K562 (cell line): Measurements from ENCODE around the gene PATJ. TPM values are rescaled to one million over a fixed set of nuclear protein-coding genes. Genes with fewer than 3 reads are reported as not detected.

ENCODE experiments used
- ATAC-seq: fragments of 200-7000 bp; cut with Tn5 transposase; 3 replicates; pipeline ENCODE4 v1.9.1; 2020; ENCODE audit warnings: moderate library complexity
- BruUV-seq: library from RNA; stranded (reverse); fragments of 400-500 nt; replicated peaks from 2 replicates; lab custom pipeline; 2021; lab: Mats Ljungman, UMichigan
- CTCF ChIA-PET: fragments of 300-600 bp; formaldehyde crosslinking; extraction: SDS; loops from one replicate; lab custom pipeline; 2021; ENCODE audit warnings: low intra/inter-chr PET ratio; lab: Yijun Ruan, JAX
- POLR2A ChIA-PET: fragments of 300-600, 350-650 bp; sonication (Branson Sonifier 250); formaldehyde crosslinking; extraction: SDS; loops from one replicate; lab custom pipeline; 2021; ENCODE audit warnings: antibody characterized with exemption, inconsistent platforms; lab: Yijun Ruan, JAX
- DNase-seq, 4 experiments: peaks; one replicate each; pipeline versions ENCODE4 v3.0.0 to v3.0.0-alpha.2; 2011 to 2018; ENCODE audit warnings: low spot score in 3 of 4, mixed read lengths in 3 of 4; ENCODE audit errors: extremely low read depth in 1 of 4
- FAIRE-seq: peaks from 2 replicates; lab custom pipeline; 2011; peaks lifted over from hg19 to GRCh38; lab: Jason Lieb, UNC
- H2AFZ ChIP-seq: 2 replicates; pipeline ENCODE4 v1.6.0; 2011; ENCODE audit warnings: low read depth, low read length, control low read depth, inconsistent platforms
- H3K27ac ChIP-seq: fragments of 200-600 bp; 3 replicates; pipeline ENCODE4 v1.8.0; 2011; ENCODE audit warnings: low read depth, mild to moderate bottlenecking, control low read depth, inconsistent platforms, low read length, moderate library complexity, mixed read lengths; ENCODE audit errors: extremely low read depth
- H3K27me3 ChIP-seq, 2 experiments: fragments of 300-600 bp in 1 of 2; 2 replicates in 1 of 2; 3 replicates in 1 of 2; pipeline versions ENCODE4 v1.6.0 to v1.8.0; 2011; ENCODE audit warnings: inconsistent platforms in 2 of 2, low read length in 2 of 2, mild to moderate bottlenecking in 1 of 2, mixed read lengths in 1 of 2, moderate library complexity in 1 of 2; ENCODE audit not compliant: control insufficient read depth in 2 of 2, insufficient read depth in 2 of 2
- H3K36me3 ChIP-seq: fragments of 300-600 bp; 3 replicates; pipeline ENCODE4 v1.8.0; 2011; ENCODE audit warnings: mild to moderate bottlenecking, low read length, inconsistent platforms; ENCODE audit not compliant: control insufficient read depth, insufficient read depth
- H3K4me1 ChIP-seq, 2 experiments: fragments of 200-600 bp in 1 of 2; replicated peaks in 1 of 2; 2 replicates in 1 of 2; 3 replicates in 1 of 2; pipeline versions ENCODE4 v1.5.1 to v1.8.0; 2011; ENCODE audit warnings: inconsistent platforms in 2 of 2, low read length in 2 of 2, mild to moderate bottlenecking in 1 of 2, mixed read lengths in 1 of 2, moderate library complexity in 1 of 2; ENCODE audit not compliant: control insufficient read depth in 2 of 2, insufficient read depth in 2 of 2
- H3K4me2 ChIP-seq: 2 replicates; pipeline ENCODE4 v1.6.1; 2011; ENCODE audit warnings: low read length, control low read depth, inconsistent platforms, mixed read lengths; ENCODE audit not compliant: insufficient read depth
- H3K4me3 ChIP-seq: fragments of 200-600 bp; sonication (generic), shearing (Covaris generic); 2 replicates; pipeline ENCODE4 v1.5.1; 2016; ENCODE audit warnings: control low read depth, inconsistent platforms
- H3K79me2 ChIP-seq: fragments of 200-600 bp; 3 replicates; pipeline ENCODE4 v1.8.0; 2011; ENCODE audit warnings: low read length, inconsistent platforms; ENCODE audit not compliant: control insufficient read depth, insufficient read depth
- H3K9ac ChIP-seq, 2 experiments: 2 replicates each; pipeline versions ENCODE4 v1.6.0 to v1.6.1; 2011; ENCODE audit warnings: low read depth in 2 of 2, low read length in 2 of 2, control low read depth in 1 of 2, inconsistent platforms in 1 of 2, mild to moderate bottlenecking in 1 of 2, mixed read lengths in 1 of 2; ENCODE audit not compliant: insufficient read depth in 1 of 2
- H3K9me1 ChIP-seq: one replicate; pipeline ENCODE4 v1.6.0; 2011; ENCODE audit warnings: inconsistent platforms, mild to moderate bottlenecking, low read length, moderate library complexity; ENCODE audit not compliant: control insufficient read depth, insufficient read depth
- H3K9me3 ChIP-seq: replicated peaks from 2 replicates; pipeline ENCODE4 v1.5.1; 2011; ENCODE audit warnings: low read depth, low read length, inconsistent platforms; ENCODE audit not compliant: control insufficient read depth, insufficient read depth
- H4K20me1 ChIP-seq: replicated peaks from 2 replicates; pipeline ENCODE4 v1.6.1; 2011; ENCODE audit warnings: low read length, inconsistent platforms, mixed read lengths; ENCODE audit not compliant: control insufficient read depth, insufficient read depth
- ATF1 ChIP-seq, 2 experiments: fragments of 450-650 bp in 1 of 2; IDR thresholded peaks; 2 replicates each; pipeline ENCODE4 v1.6.1; 2016; ENCODE audit warnings: missing compliant biosample characterization in 1 of 2, missing genetic modification characterization in 1 of 2
- CBFA2T3 ChIP-seq: fragments of 450-650 bp; IDR thresholded peaks from 2 replicates; pipeline ENCODE4 v1.6.1; 2017
- MGA ChIP-seq: fragments of 450-650 bp; IDR thresholded peaks from 2 replicates; pipeline ENCODE4 v1.6.1; 2016; ENCODE audit warnings: mild to moderate bottlenecking, moderate library complexity
- MLX ChIP-seq, 2 experiments: fragments of 450-650 bp in 1 of 2; sonication (generic) in 1 of 2; formaldehyde crosslinking; conservative IDR thresholded peaks; 2 replicates each; pipeline versions ENCODE4 v1.4.0 to v1.8.1; 2020 to 2022; ENCODE audit warnings: mild to moderate bottlenecking in 1 of 2, missing genetic modification reagents in 1 of 2
- RBM15 ChIP-seq: fragments of 200-400 bp; formaldehyde crosslinking; IDR thresholded peaks from 2 replicates; pipeline ENCODE4 v1.6.1; 2018; ENCODE audit warnings: mild to moderate bottlenecking, low read length, moderate library complexity; ENCODE audit not compliant: insufficient read depth
- RBM25 ChIP-seq: fragments of 200-400 bp; formaldehyde crosslinking; IDR thresholded peaks from 2 replicates; pipeline ENCODE4 v1.6.1; 2018; ENCODE audit warnings: low read length, low read depth, moderate library complexity; ENCODE audit not compliant: severe bottlenecking
- SIRT6 ChIP-seq: IDR thresholded peaks from one replicate; pipeline ENCODE4 v1.6.1; 2012; ENCODE audit warnings: low read depth, mild to moderate bottlenecking, control low read depth, inconsistent platforms, low read length, moderate library complexity
- TRIM24 ChIP-seq, 2 experiments: fragments of 450-650 bp; IDR thresholded peaks; 2 replicates each; pipeline ENCODE4 v1.6.1; 2016
- ZNF197 ChIP-seq: fragments of 200-800 bp; sonication (Bioruptor generic); IDR thresholded peaks from 2 replicates; pipeline ENCODE4 v1.6.1; 2016; ENCODE audit warnings: low read depth, missing genetic modification characterization, missing compliant biosample characterization
- WGBS: fragments of 100-300 bp; shearing (Covaris generic); methylation state at CpG from one replicate; pipeline ENCODE4 v1.1.6; 2016; ENCODE audit warnings: low coverage, mixed read lengths; ENCODE audit not compliant: insufficient coverage; ENCODE audit errors: missing lambda C conversion rate; 5-methylcytosine and 5-hydroxymethylcytosine counted together
- in situ Hi-C: fragments of 300-500 bp; cut with MboI; formaldehyde crosslinking; loops from 4 replicates; pipeline ENCODE4 v1.15.0; 2018; ENCODE audit warnings: inconsistent platforms, mixed read lengths
- intact Hi-C: fragments of 100-400 bp; cut with micrococcal nuclease; formaldehyde crosslinking; loops from 2 replicates; pipeline ENCODE4 v1.14.2; 2022
- polyA plus RNA-seq, 8 experiments: library from polyadenylated mRNA; depleted of rRNA in 4 of 8; stranded (reverse) in 5 of 8; unstranded in 3 of 8; fragments of >200 nt; fragmentation: Nextera tagmentation in 2 of 8; fragmentation: Illumina TruSeq in 1 of 8; extraction: Ambion mirVana in 2 of 8; extraction: Trizol in 1 of 8; gene quantifications; 2 replicates each; pipeline versions ENCODE4 v1.2.1 to v1.2.3, GENCODE V29; 2011 to 2014; ENCODE audit warnings: inconsistent platforms in 1 of 8, missing spikeins in 1 of 8
- total RNA-seq, 7 experiments: library from RNA; depleted of rRNA in 6 of 7; stranded (reverse); fragments of >200 nt in 6 of 7; fragmentation: Illumina TruSeq in 2 of 7; extraction: Trizol in 2 of 7; gene quantifications; 2 replicates each; pipeline versions ENCODE4 v1.2.1 to v1.2.3, GENCODE V29; 2011 to 2021; ENCODE audit warnings: low replicate concordance in 1 of 7

PATJ gene
- total and polyA plus RNA-seq, 9 of the 15 experiments (the other 6 are each of a cell fraction or from before 2014, with no cell fraction given): 0.22 TPM; not detected in 8

- no peak for FAIRE-seq
- in situ Hi-C loops (no loop called here), intact Hi-C loops (no loop called here)
- CTCF ChIA-PET: no interaction called here
- no peak overlapping the region for H2AFZ ChIP-seq
- 0 out of 5 replicates have a peak, but pooled peaks cover 0 to 2% of the 10 kb centered on the region in 2 experiments for H3K27me3 ChIP-seq
- no peaks in the 10 kb centered on the region for H3K9me3 ChIP-seq
- H3K36me3 ChIP-seq: no peaks in the 10 kb centered on the region
- no peak overlapping the region for H3K9ac ChIP-seq
- no peaks in the 10 kb centered on the region for H3K79me2 ChIP-seq
- H4K20me1 ChIP-seq: no peaks in the 10 kb centered on the region
- no peak overlapping the region for H3K27ac ChIP-seq
- H3K4me3 ChIP-seq: no peak overlapping the region
- DNase-seq: no peak
- no peak overlapping the region for H3K4me2 ChIP-seq
- no TSS peak for BruUV-seq
- no peak for ATAC-seq
- H3K4me1 ChIP-seq: no peaks in the 10 kb centered on the region
- no peaks in the 10 kb centered on the region for H3K9me1 ChIP-seq
- 2% methylated on average over 3 of the region's 3 CpGs for WGBS
- POLR2A ChIA-PET: interaction anchor here (0.6 kb wide), 1 partner anchor 392 kb away, joined by 3 read pairs; no protein-coding TSS in a partner anchor
- no peak for TF ChIP-seq TRIM24 (IDR thresholded peaks at IDR 0.05)
- TF ChIP-seq RBM15: no peak
- no peak for TF ChIP-seq MLX (CRISPR knock-in tag; conservative IDR thresholded peaks at IDR 0.05)
- TF ChIP-seq SIRT6: no peak
- TF ChIP-seq RBM25: no peak
- no peak for TF ChIP-seq MGA
- no peak for TF ChIP-seq CBFA2T3
- no peak for TF ChIP-seq ZNF197 (CRISPR knock-in tag)
- TF ChIP-seq ATF1 (CRISPR knock-in tag; IDR thresholded peaks at IDR 0.05): no peak
- no peak for TF ChIP-seq ATF1 (tag; IDR thresholded peaks at IDR 0.05)
Measured at GRCh38 chr1:61997123-61997522, 254.8 kb downstream of the PATJ start.
